GM18499 (cell line): ENCODE data around the gene TCP11L2.
"Not testable (repeated sequence)": the region's sequence is repeated elsewhere in the genome, so short reads cannot be mapped to it uniquely, and the experiment has no call there.

Experiments
- ATAC-seq: cut with Tn5 transposase; IDR thresholded peaks from one replicate; pipeline ENCODE4 v1.9.1; 2021; ENCODE audit warnings: moderate number of reproducible peaks; ENCODE audit not compliant: insufficient read depth, unreplicated experiment

The TCP11L2 gene

GRCh38 chr12:106333756-106334155 is 31.2 kb downstream of the TCP11L2 start:
- no peak for ATAC-seq

- no peak for ATAC-seq
Measured at GRCh38 chr12:106341086-106341877, 38.7 kb downstream of the TCP11L2 start.

GRCh38 chr12:106342397-106343213 is 40.1 kb downstream of the TCP11L2 start:
- ATAC-seq, result no peak

GRCh38 chr12:106343214-106343528 is 40.6 kb downstream of the TCP11L2 start:
- no peak for ATAC-seq

- no peak for ATAC-seq
Measured at GRCh38 chr12:106344131-106344530, 41.6 kb downstream of the TCP11L2 start.

GRCh38 chr12:106345746-106346145 is 43.2 kb downstream of the TCP11L2 start:
- ATAC-seq, result no peak

GRCh38 chr12:106348411-106348810 is 45.9 kb downstream of the TCP11L2 start:
- no peak for ATAC-seq

GRCh38 chr12:106353175-106353574 is 50.6 kb downstream of the TCP11L2 start:
- ATAC-seq, result no peak

GRCh38 chr12:106357549-106358395 is 55.2 kb downstream of the TCP11L2 start, which contains the start of gene POLR3B:
TSS of gene POLR3B (plus strand) at chr12:106357748. CDS start at chr12:106357880, 132 bp downstream.
- peak; percentile 84 for ATAC-seq

GRCh38 chr12:106358396-106359241 is 56.1 kb downstream of the TCP11L2 start:
- ATAC-seq, result peak; percentile 1

GRCh38 chr12:106359646-106360399 is 57.3 kb downstream of the TCP11L2 start:
- ATAC-seq, result no peak

- ATAC-seq, result no peak
Measured at GRCh38 chr12:106360400-106360994, 58.0 kb downstream of the TCP11L2 start.

GRCh38 chr12:106362971-106363370 is 60.4 kb downstream of the TCP11L2 start:
- no peak for ATAC-seq

GRCh38 chr12:106364261-106364660 is 61.7 kb downstream of the TCP11L2 start:
- ATAC-seq, result no peak

GRCh38 chr12:106369624-106370346 is 67.3 kb downstream of the TCP11L2 start:
- no peak for ATAC-seq

GRCh38 chr12:106378788-106379187 is 76.3 kb downstream of the TCP11L2 start:
- no peak for ATAC-seq

GRCh38 chr12:106380954-106381353 is 78.4 kb downstream of the TCP11L2 start:
- ATAC-seq, result no peak

- not testable (repeated sequence) for ATAC-seq
Measured at GRCh38 chr12:106381866-106382265, 79.3 kb downstream of the TCP11L2 start.
